Activated naive CD8-positive, alpha-beta T cell treated with anti-CD3 and anti-CD28 coated beads for 36 hours (primary cell): ENCODE measurements around the gene CREB5. TPM values are rescaled to one million over a fixed set of nuclear protein-coding genes. Genes with fewer than 3 reads are reported as not detected.

Experiments
- DNase-seq: peaks from one replicate; pipeline ENCODE4 v3.0.0; 2021
- H3K27ac Mint-ChIP-seq: one replicate; pipeline ENCODE4 v1.8.0; 2022; ENCODE audit warnings: mild to moderate bottlenecking, moderate library complexity, mixed read lengths
- H3K27me3 Mint-ChIP-seq: one replicate; pipeline ENCODE4 v1.8.0; 2022; ENCODE audit warnings: mild to moderate bottlenecking, mixed read lengths
- H3K36me3 Mint-ChIP-seq: one replicate; pipeline ENCODE4 v1.8.0; 2021; ENCODE audit warnings: mild to moderate bottlenecking, mixed read lengths
- H3K4me1 Mint-ChIP-seq: one replicate; pipeline ENCODE4 v1.8.0; 2021; ENCODE audit warnings: mixed read lengths
- H3K4me3 Mint-ChIP-seq: one replicate; pipeline ENCODE4 v1.8.0; 2022; ENCODE audit warnings: mild to moderate bottlenecking, moderate library complexity, mixed read lengths
- H3K9me3 Mint-ChIP-seq: one replicate; pipeline ENCODE4 v1.8.0; 2022; ENCODE audit warnings: mixed read lengths
- total RNA-seq, 2 experiments: library from RNA; stranded (reverse); gene quantifications; one replicate each; pipeline ENCODE4 v1.2.3, GENCODE V29; 2021

Gene CREB5
- total RNA-seq, 2 experiments from 2014 or later, result 2.0 to 2.4 TPM

- Mint-ChIP-seq H3K27ac (no peak overlapping the region), H3K27me3 (peaks cover 5% of the 10 kb centered on the region), H3K9me3 (no peaks in the 10 kb centered on the region), H3K36me3 (peaks cover 2% of the 10 kb centered on the region), H3K4me1 (no peaks in the 10 kb centered on the region), H3K4me3 (no peak overlapping the region)
- no peak for DNase-seq
Observed at GRCh38 chr7:28799619-28800018, 387.3 kb downstream of the CREB5 start.

GRCh38 chr7:28800150-28800549, 387.8 kb downstream of the CREB5 start:
- peaks cover 2% of the 10 kb centered on the region for H3K36me3 Mint-ChIP-seq
- no peak overlapping the region for H3K4me3 Mint-ChIP-seq
- DNase-seq, result no peak
- H3K4me1 Mint-ChIP-seq, result no peaks in the 10 kb centered on the region
- H3K27ac Mint-ChIP-seq, result no peak overlapping the region
- H3K9me3 Mint-ChIP-seq, result no peaks in the 10 kb centered on the region
- peaks cover 5% of the 10 kb centered on the region for H3K27me3 Mint-ChIP-seq

- DNase-seq, result no peak
- no peak overlapping the region for H3K4me3 Mint-ChIP-seq
- no peaks in the 10 kb centered on the region for H3K9me3 Mint-ChIP-seq
- no peaks in the 10 kb centered on the region for H3K4me1 Mint-ChIP-seq
- H3K27me3 Mint-ChIP-seq, result peaks cover under 1% of the 10 kb centered on the region
- no peak overlapping the region for H3K27ac Mint-ChIP-seq
- H3K36me3 Mint-ChIP-seq, result peaks cover 2% of the 10 kb centered on the region
Observed at GRCh38 chr7:28802450-28802849, 390.1 kb downstream of the CREB5 start.

GRCh38 chr7:28804157-28804556, 391.8 kb downstream of the CREB5 start:
- Mint-ChIP-seq H3K27ac (no peak overlapping the region), H3K4me1 (no peaks in the 10 kb centered on the region), H3K9me3 (no peaks in the 10 kb centered on the region), H3K36me3 (peaks cover 2% of the 10 kb centered on the region), H3K4me3 (no peak overlapping the region), H3K27me3 (no peaks in the 10 kb centered on the region)
- DNase-seq, result no peak

GRCh38 chr7:28804990-28805389, 392.7 kb downstream of the CREB5 start:
- peaks cover 2% of the 10 kb centered on the region for H3K36me3 Mint-ChIP-seq
- no peak overlapping the region for H3K27ac Mint-ChIP-seq
- DNase-seq, result no peak
- H3K4me3 Mint-ChIP-seq, result no peak overlapping the region
- no peaks in the 10 kb centered on the region for H3K4me1 Mint-ChIP-seq
- no peaks in the 10 kb centered on the region for H3K27me3 Mint-ChIP-seq
- no peaks in the 10 kb centered on the region for H3K9me3 Mint-ChIP-seq

- Mint-ChIP-seq H3K9me3 (no peaks in the 10 kb centered on the region), H3K4me1 (no peaks in the 10 kb centered on the region), H3K27ac (no peak overlapping the region), H3K4me3 (no peak overlapping the region), H3K27me3 (no peaks in the 10 kb centered on the region), H3K36me3 (peaks cover 2% of the 10 kb centered on the region)
- no peak for DNase-seq
Observed at GRCh38 chr7:28806841-28807240, 394.5 kb downstream of the CREB5 start.

GRCh38 chr7:28807396-28807994, 395.2 kb downstream of the CREB5 start:
- no peaks in the 10 kb centered on the region for H3K9me3 Mint-ChIP-seq
- no peaks in the 10 kb centered on the region for H3K27me3 Mint-ChIP-seq
- H3K27ac Mint-ChIP-seq, result no peak overlapping the region
- peaks cover 2% of the 10 kb centered on the region for H3K36me3 Mint-ChIP-seq
- H3K4me3 Mint-ChIP-seq, result no peak overlapping the region
- H3K4me1 Mint-ChIP-seq, result no peaks in the 10 kb centered on the region
- DNase-seq, result no peak

GRCh38 chr7:28808796-28809533, 396.6 kb downstream of the CREB5 start:
- H3K36me3 Mint-ChIP-seq, result peaks cover 2% of the 10 kb centered on the region
- no peak overlapping the region for H3K4me3 Mint-ChIP-seq
- no peaks in the 10 kb centered on the region for H3K4me1 Mint-ChIP-seq
- H3K27ac Mint-ChIP-seq, result no peak overlapping the region
- no peak for DNase-seq
- H3K27me3 Mint-ChIP-seq, result no peaks in the 10 kb centered on the region
- H3K9me3 Mint-ChIP-seq, result no peaks in the 10 kb centered on the region

- Mint-ChIP-seq H3K9me3 (no peaks in the 10 kb centered on the region), H3K4me3 (no peak overlapping the region), H3K27ac (no peak overlapping the region), H3K27me3 (no peaks in the 10 kb centered on the region), H3K36me3 (no peaks in the 10 kb centered on the region), H3K4me1 (no peaks in the 10 kb centered on the region)
- DNase-seq, result no peak
Observed at GRCh38 chr7:28811008-28811407, 398.7 kb downstream of the CREB5 start.

GRCh38 chr7:28811701-28812430, 399.5 kb downstream of the CREB5 start:
- Mint-ChIP-seq H3K4me1 (no peaks in the 10 kb centered on the region), H3K27me3 (no peaks in the 10 kb centered on the region), H3K36me3 (no peaks in the 10 kb centered on the region)

GRCh38 chr7:28812616-28813015, 400.3 kb downstream of the CREB5 start:
- no peaks in the 10 kb centered on the region for H3K36me3 Mint-ChIP-seq
- no peak for DNase-seq
- no peaks in the 10 kb centered on the region for H3K27me3 Mint-ChIP-seq
- no peaks in the 10 kb centered on the region for H3K4me1 Mint-ChIP-seq
- H3K4me3 Mint-ChIP-seq, result no peak overlapping the region
- H3K27ac Mint-ChIP-seq, result no peak overlapping the region
- H3K9me3 Mint-ChIP-seq, result no peaks in the 10 kb centered on the region

More at GRCh38 chr7:28811701-28812430, 399.5 kb downstream of the CREB5 start:
- no peak for DNase-seq
- Mint-ChIP-seq H3K4me3 (no peak overlapping the region), H3K9me3 (no peaks in the 10 kb centered on the region), H3K27ac (no peak overlapping the region)

- H3K4me3 Mint-ChIP-seq, result no peak overlapping the region
- no peak overlapping the region for H3K27ac Mint-ChIP-seq
- DNase-seq, result no peak
- H3K27me3 Mint-ChIP-seq, result no peaks in the 10 kb centered on the region
- no peaks in the 10 kb centered on the region for H3K36me3 Mint-ChIP-seq
- no peaks in the 10 kb centered on the region for H3K4me1 Mint-ChIP-seq
- no peaks in the 10 kb centered on the region for H3K9me3 Mint-ChIP-seq
Observed at GRCh38 chr7:28813243-28813962, 401.1 kb downstream of the CREB5 start.

GRCh38 chr7:28815369-28815927, 403.1 kb downstream of the CREB5 start:
- Mint-ChIP-seq H3K4me3 (no peak overlapping the region), H3K4me1 (no peaks in the 10 kb centered on the region), H3K9me3 (no peaks in the 10 kb centered on the region), H3K27me3 (no peaks in the 10 kb centered on the region), H3K27ac (no peak overlapping the region), H3K36me3 (no peaks in the 10 kb centered on the region)
- no peak for DNase-seq

- no peaks in the 10 kb centered on the region for H3K4me1 Mint-ChIP-seq
- no peaks in the 10 kb centered on the region for H3K36me3 Mint-ChIP-seq
- no peaks in the 10 kb centered on the region for H3K27me3 Mint-ChIP-seq
- H3K4me3 Mint-ChIP-seq, result no peak overlapping the region
- DNase-seq, result no peak
- no peaks in the 10 kb centered on the region for H3K9me3 Mint-ChIP-seq
- H3K27ac Mint-ChIP-seq, result no peak overlapping the region
Observed at GRCh38 chr7:28815928-28816373, 403.6 kb downstream of the CREB5 start.

GRCh38 chr7:28818996-28819395, 406.7 kb downstream of the CREB5 start:
- no peak for DNase-seq
- Mint-ChIP-seq H3K27me3 (peaks cover 5% of the 10 kb centered on the region), H3K9me3 (no peaks in the 10 kb centered on the region), H3K36me3 (no peaks in the 10 kb centered on the region), H3K4me1 (no peaks in the 10 kb centered on the region), H3K27ac (no peak overlapping the region), H3K4me3 (no peak overlapping the region)
